H9 (cell line): ENCODE results near the gene ZNF285. TPM values are rescaled to one million over a fixed set of nuclear protein-coding genes. Genes with fewer than 3 reads are reported as not detected.

ENCODE experiments used
- DNase-seq: peaks from one replicate; pipeline ENCODE4 v3.0.0-alpha.2; 2017
- H2AFZ ChIP-seq: one replicate; pipeline ENCODE4 v1.6.1; 2013; ENCODE audit warnings: mild to moderate bottlenecking, low read length, control low read depth, moderate library complexity
- H2AK5ac ChIP-seq: 2 replicates; pipeline ENCODE4 v1.6.1; 2013; ENCODE audit warnings: low read length, control low read depth, mixed read lengths; ENCODE audit not compliant: insufficient read length
- H2BK120ac ChIP-seq: one replicate; pipeline ENCODE4 v1.6.1; 2013; ENCODE audit warnings: low read depth, mild to moderate bottlenecking, low read length, control low read depth, inconsistent platforms; ENCODE audit not compliant: poor library complexity, severe bottlenecking
- H2BK12ac ChIP-seq: 2 replicates; pipeline ENCODE4 v1.6.1; 2013; ENCODE audit warnings: low read length, control low read depth, mixed read lengths, low read depth; ENCODE audit not compliant: insufficient read length
- H2BK15ac ChIP-seq: 2 replicates; pipeline ENCODE4 v1.6.1; 2013; ENCODE audit warnings: low read depth, low read length, control low read depth
- H2BK20ac ChIP-seq: one replicate; pipeline ENCODE4 v1.6.1; 2013; ENCODE audit warnings: low read depth, mild to moderate bottlenecking, low read length, control low read depth, inconsistent platforms; ENCODE audit not compliant: poor library complexity, severe bottlenecking
- H2BK5ac ChIP-seq: 2 replicates; pipeline ENCODE4 v1.6.1; 2013; ENCODE audit warnings: low read length, control low read depth, mixed read lengths; ENCODE audit not compliant: insufficient read length
- H3K14ac ChIP-seq: 2 replicates; pipeline ENCODE4 v1.6.1; 2013; ENCODE audit warnings: low read length, control low read depth; ENCODE audit not compliant: insufficient read depth
- H3K18ac ChIP-seq: 2 replicates; pipeline ENCODE4 v1.6.1; 2013; ENCODE audit warnings: low read depth, mild to moderate bottlenecking, mixed read lengths, low read length, control low read depth; ENCODE audit not compliant: insufficient read length
- H3K23ac ChIP-seq: 2 replicates; pipeline ENCODE4 v1.6.1; 2013; ENCODE audit warnings: low read length, control low read depth, mixed read lengths, low read depth; ENCODE audit not compliant: insufficient read length
- H3K23me2 ChIP-seq: 2 replicates; pipeline ENCODE4 v1.6.1; 2013; ENCODE audit warnings: low read depth, mild to moderate bottlenecking, mixed read lengths, low read length, control low read depth; ENCODE audit not compliant: insufficient read length, poor library complexity, severe bottlenecking
- H3K27ac ChIP-seq: 2 replicates; pipeline ENCODE4 v1.5.1; 2013; ENCODE audit warnings: low read length, control low read depth, mixed read lengths, low read depth; ENCODE audit not compliant: insufficient read length
- H3K27me3 ChIP-seq: 2 replicates; pipeline ENCODE4 v1.6.1; 2013; ENCODE audit warnings: low read length, control low read depth, inconsistent platforms; ENCODE audit not compliant: insufficient read depth
- H3K4ac ChIP-seq: 2 replicates; pipeline ENCODE4 v1.6.1; 2013; ENCODE audit warnings: low read depth, mild to moderate bottlenecking, control low read depth, inconsistent platforms, low read length, moderate library complexity
- H3K4me1 ChIP-seq: 2 replicates; pipeline ENCODE4 v1.6.1; 2013; ENCODE audit warnings: low read length, control low read depth, inconsistent platforms; ENCODE audit not compliant: insufficient read depth
- H3K4me2 ChIP-seq: 2 replicates; pipeline ENCODE4 v1.6.1; 2013; ENCODE audit warnings: low read length, control low read depth, mixed read lengths; ENCODE audit not compliant: insufficient read length, insufficient read depth
- H3K56ac ChIP-seq: 2 replicates; pipeline ENCODE4 v1.6.1; 2013; ENCODE audit warnings: low read depth, mild to moderate bottlenecking, mixed read lengths, low read length, control low read depth; ENCODE audit not compliant: insufficient read length
- H3K79me1 ChIP-seq: 2 replicates; pipeline ENCODE4 v1.6.1; 2013; ENCODE audit warnings: low read depth, mild to moderate bottlenecking, moderate library complexity, low read length, control low read depth, inconsistent platforms; ENCODE audit not compliant: insufficient read depth, poor library complexity, severe bottlenecking
- H3K79me2 ChIP-seq: 2 replicates; pipeline ENCODE4 v1.6.1; 2013; ENCODE audit warnings: low read length, control low read depth, inconsistent platforms; ENCODE audit not compliant: insufficient read depth
- H3K9ac ChIP-seq: 2 replicates; pipeline ENCODE4 v1.6.1; 2013; ENCODE audit warnings: low read length, control low read depth, mixed read lengths; ENCODE audit not compliant: insufficient read length; ENCODE audit errors: extremely low read depth
- H3K9me3 ChIP-seq: one replicate; pipeline ENCODE4 v1.6.1; 2013; ENCODE audit warnings: low read depth, low read length, inconsistent platforms; ENCODE audit not compliant: control insufficient read depth
- H3T11ph ChIP-seq: one replicate; pipeline ENCODE4 v1.6.1; 2013; ENCODE audit warnings: mild to moderate bottlenecking, low read length, control low read depth, inconsistent platforms
- H4K20me1 ChIP-seq: one replicate; pipeline ENCODE4 v1.6.1; 2013; ENCODE audit not compliant: control insufficient read depth, insufficient read length, insufficient read depth
- H4K5ac ChIP-seq: 2 replicates; pipeline ENCODE4 v1.6.1; 2013; ENCODE audit warnings: low read depth, mild to moderate bottlenecking, mixed read lengths, low read length, control low read depth; ENCODE audit not compliant: insufficient read length
- H4K8ac ChIP-seq: replicated peaks from 2 replicates; pipeline ENCODE4 v1.6.1; 2013; ENCODE audit warnings: low read length, control low read depth, mixed read lengths, low read depth; ENCODE audit not compliant: insufficient read length
- H4K91ac ChIP-seq: 2 replicates; pipeline ENCODE4 v1.6.1; 2013; ENCODE audit warnings: low read depth, mild to moderate bottlenecking, moderate library complexity, mixed read lengths, low read length, control low read depth; ENCODE audit not compliant: insufficient read length
- H3K27ac Mint-ChIP-seq, 3 experiments: 2 replicates in 2 of 3; 3 replicates in 1 of 3; pipeline ENCODE4 v1.8.0; 2020 to 2021; ENCODE audit warnings: mixed read lengths in 3 of 3, mild to moderate bottlenecking in 1 of 3, moderate library complexity in 1 of 3
- H3K27me3 Mint-ChIP-seq: 2 replicates; pipeline ENCODE4 v1.8.0; 2021; ENCODE audit warnings: low read depth, mild to moderate bottlenecking, moderate library complexity, mixed read lengths
- H3K36me3 Mint-ChIP-seq, 3 experiments: 2 replicates in 2 of 3; 3 replicates in 1 of 3; pipeline ENCODE4 v1.8.0; 2020 to 2021; ENCODE audit warnings: low read depth in 3 of 3, mixed read lengths in 3 of 3; ENCODE audit not compliant: insufficient read depth in 1 of 3
- H3K4me1 Mint-ChIP-seq, 2 experiments: 2 replicates each; pipeline ENCODE4 v1.8.0; 2020; ENCODE audit warnings: mixed read lengths in 2 of 2
- H3K4me3 Mint-ChIP-seq, 2 experiments: 2 replicates in 1 of 2; 3 replicates in 1 of 2; pipeline ENCODE4 v1.8.0; 2020 to 2021; ENCODE audit warnings: mild to moderate bottlenecking in 2 of 2, mixed read lengths in 2 of 2, moderate library complexity in 1 of 2
- H3K9me3 Mint-ChIP-seq, 2 experiments: 2 replicates in 1 of 2; 3 replicates in 1 of 2; pipeline ENCODE4 v1.8.0; 2020; ENCODE audit warnings: mild to moderate bottlenecking in 2 of 2, mixed read lengths in 2 of 2, moderate library complexity in 1 of 2
- WGBS: extraction: QIAGEN DNeasy Blood & Tissue Kit; methylation state at CpG from one replicate; pipeline ENCODE4 v1.1.7; 2013; ENCODE audit warnings: missing lambda C conversion rate, low lambda C conversion rate, mixed read lengths; ENCODE audit not compliant: insufficient read length; ENCODE audit errors: extremely low coverage; 5-methylcytosine and 5-hydroxymethylcytosine counted together
- total RNA-seq: library from RNA; stranded (reverse); gene quantifications from 2 replicates; pipeline ENCODE4 v1.2.1, GENCODE V29; 2021
- TF ChIP-seq, protein P1 (sequence below): fragments of 200-600 bp; sonication (generic); conservative IDR thresholded peaks from 3 replicates; pipeline ENCODE4 v1.8.0; 2021; ENCODE audit warnings: antibody characterized with exemption, mild to moderate bottlenecking

The ZNF285 gene
- total RNA-seq, 1 experiment from 2014 or later = 3.9 TPM

GRCh38 chr19:44371815-44372480 is 29.5 kb downstream of the ZNF285 start:
- Mint-ChIP-seq H3K27me3 (0 out of 2 replicates have a peak, but pooled peaks cover 2% of the 10 kb centered on the region), H3K36me3 (peaks cover 2 to 8% (median 2%) of the 10 kb centered on the region in 3 experiments; a peak in 5 of 7 replicates), H3K4me3 (no peak overlapping the region), H3K27ac (no peak overlapping the region), H3K4me1 (no peaks in the 10 kb centered on the region), H3K9me3 (peaks cover 86 to 89% of the 10 kb centered on the region in 2 experiments)
- Histone ChIP-seq H3K79me1 (no peaks in the 10 kb centered on the region), H2BK120ac (no peak overlapping the region), H2BK12ac (no peak overlapping the region), H2BK15ac (no peak overlapping the region), H3K56ac (no peak overlapping the region), H3K23ac (no peak overlapping the region), H3K4ac (no peak overlapping the region), H2AFZ (no peak overlapping the region), H3K27ac (no peak overlapping the region), H2BK20ac (no peak overlapping the region), H3K4me2 (no peak overlapping the region), H4K20me1 (no peaks in the 10 kb centered on the region), H3K27me3 (no peaks in the 10 kb centered on the region), H4K8ac (no peak overlapping the region), H2BK5ac (no peak overlapping the region), H4K91ac (no peak overlapping the region), H3K9ac (no peak overlapping the region), H3K14ac (no peak overlapping the region), H3K9me3 (no peaks in the 10 kb centered on the region), H2AK5ac (no peak overlapping the region), H3K23me2 (no peaks in the 10 kb centered on the region), H3K4me1 (no peaks in the 10 kb centered on the region), H3K18ac (no peak overlapping the region), H3K79me2 (no peaks in the 10 kb centered on the region), H3T11ph (no peak overlapping the region), H4K5ac (no peak overlapping the region)
- WGBS = 100% methylated on average over 1 of the region's 20 CpGs
- TF ChIP-seq, protein P1, sequence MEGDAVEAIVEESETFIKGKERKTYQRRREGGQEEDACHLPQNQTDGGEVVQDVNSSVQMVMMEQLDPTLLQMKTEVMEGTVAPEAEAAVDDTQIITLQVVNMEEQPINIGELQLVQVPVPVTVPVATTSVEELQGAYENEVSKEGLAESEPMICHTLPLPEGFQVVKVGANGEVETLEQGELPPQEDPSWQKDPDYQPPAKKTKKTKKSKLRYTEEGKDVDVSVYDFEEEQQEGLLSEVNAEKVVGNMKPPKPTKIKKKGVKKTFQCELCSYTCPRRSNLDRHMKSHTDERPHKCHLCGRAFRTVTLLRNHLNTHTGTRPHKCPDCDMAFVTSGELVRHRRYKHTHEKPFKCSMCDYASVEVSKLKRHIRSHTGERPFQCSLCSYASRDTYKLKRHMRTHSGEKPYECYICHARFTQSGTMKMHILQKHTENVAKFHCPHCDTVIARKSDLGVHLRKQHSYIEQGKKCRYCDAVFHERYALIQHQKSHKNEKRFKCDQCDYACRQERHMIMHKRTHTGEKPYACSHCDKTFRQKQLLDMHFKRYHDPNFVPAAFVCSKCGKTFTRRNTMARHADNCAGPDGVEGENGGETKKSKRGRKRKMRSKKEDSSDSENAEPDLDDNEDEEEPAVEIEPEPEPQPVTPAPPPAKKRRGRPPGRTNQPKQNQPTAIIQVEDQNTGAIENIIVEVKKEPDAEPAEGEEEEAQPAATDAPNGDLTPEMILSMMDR = no peak
- DNase-seq = no peak
